Measurements from ENCODE around the gene MYMK.

MYMK gene

GRCh38 chr9:133478851-133479711, 45.7 kb downstream of the MYMK start, which contains the start of gene SLC2A6:
SLC2A6 (minus strand) TSS chr9:133479099; CDS start chr9:133479059, 40 bp downstream.
- peak; percentile 54 for DNase-seq

DNA sequence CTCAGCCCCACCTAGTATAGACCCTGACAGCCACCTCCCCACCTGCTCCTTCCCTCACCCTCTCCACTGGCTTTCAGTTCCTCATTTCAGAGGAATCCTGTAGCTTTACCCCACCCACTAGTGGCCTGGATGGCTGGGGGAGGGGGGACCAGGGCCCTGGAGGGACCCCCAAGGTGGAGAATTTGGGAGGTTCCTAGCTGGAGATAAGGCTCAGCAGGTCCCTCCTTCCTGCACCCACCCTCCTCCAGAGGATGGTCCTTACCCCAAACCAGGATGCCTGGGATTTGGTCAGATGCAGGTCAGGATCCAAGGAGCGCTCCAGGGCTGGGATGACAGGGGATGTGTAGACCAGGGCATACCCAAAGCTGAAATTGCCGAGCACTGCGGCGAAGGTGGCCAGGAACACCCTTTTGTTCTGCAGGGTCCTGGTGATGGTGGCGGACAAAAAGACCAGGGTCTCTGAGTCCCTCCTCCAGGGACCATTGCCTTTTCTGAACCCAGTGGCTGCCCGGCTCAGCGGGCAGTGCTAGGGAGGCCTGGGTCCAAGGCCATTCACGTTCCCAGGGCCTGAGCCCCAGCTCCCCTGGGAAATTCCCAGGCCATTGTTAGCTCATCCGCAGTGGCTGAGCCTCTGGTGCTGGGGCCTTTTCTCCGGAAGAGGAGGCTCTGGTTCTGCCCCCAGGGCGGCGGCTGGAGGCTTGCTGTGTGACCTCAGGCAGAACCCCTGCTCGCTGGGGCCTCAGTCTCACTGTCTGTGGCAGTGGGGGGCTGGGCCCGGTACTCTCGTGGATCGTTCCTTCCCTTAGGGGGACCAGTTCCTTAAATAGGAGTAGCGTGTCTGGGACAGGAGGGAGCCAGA, 46.5 kb downstream of the MYMK start:
- no peak for DNase-seq

DNA sequence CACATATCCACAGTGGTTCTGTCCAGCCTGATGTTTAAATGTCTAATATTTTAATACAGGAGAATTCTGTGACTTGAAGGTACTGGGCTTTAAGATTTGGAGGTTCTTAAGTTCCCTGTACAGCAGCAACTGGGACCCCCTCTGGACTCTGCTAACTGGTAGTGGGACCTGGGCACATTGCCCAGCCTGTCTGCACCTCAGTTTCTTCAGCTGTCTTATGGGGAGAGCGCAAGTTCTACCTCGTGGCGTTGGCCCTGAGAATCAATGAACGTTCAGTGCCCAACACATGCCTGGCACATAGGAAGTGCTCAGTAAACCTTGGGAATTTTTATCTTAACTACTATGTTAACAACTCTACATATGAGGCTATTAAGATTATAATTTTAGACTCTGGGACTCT, 47.3 kb downstream of the MYMK start:
- no peak for DNase-seq

GRCh38 chr9:133476941-133477340, 47.8 kb downstream of the MYMK start:
- no peak for DNase-seq

DNA sequence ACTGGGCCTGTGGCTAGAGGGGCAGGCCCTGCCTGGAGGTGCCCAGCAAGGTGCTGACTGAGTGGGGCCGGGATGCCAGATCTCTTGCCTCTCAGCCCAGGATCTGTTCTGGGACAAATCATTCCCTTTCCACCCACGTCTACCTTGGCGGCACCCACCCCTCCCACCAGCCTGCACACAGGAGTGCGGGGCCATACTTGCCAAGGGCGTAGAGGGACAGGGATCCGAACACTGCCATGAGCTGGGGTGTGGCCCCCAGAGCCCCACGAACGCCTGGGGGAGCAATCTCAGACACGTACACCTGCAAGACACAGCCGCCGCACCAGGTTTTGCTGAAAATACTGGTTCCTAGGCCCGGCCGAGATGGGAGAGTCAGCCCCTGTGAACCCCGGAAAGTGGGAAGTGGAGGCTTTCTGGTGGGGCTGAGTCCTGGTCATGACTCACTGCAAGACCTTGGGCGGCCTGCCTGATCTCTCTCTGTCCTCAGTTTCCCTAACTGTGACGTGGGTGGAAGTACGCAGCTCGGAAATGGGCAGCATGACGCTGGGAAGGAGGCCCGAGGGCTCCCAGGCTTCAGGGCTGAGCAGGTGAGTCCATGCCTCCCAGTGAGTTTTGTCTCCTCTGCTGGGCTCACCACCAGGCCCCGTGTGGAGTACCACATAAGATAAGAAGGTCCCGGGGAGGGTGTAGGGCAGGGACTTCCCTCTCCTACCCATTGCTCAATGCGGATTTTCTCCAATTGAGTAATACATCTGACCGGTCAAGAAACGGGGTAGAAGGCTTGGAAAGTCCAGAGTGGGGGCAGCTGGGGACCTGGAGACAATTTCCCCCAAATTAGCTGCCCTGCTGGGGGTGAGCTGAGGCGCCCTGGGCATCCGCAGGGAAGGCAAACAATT, 48.5 kb downstream of the MYMK start:
- no peak for DNase-seq

DNA sequence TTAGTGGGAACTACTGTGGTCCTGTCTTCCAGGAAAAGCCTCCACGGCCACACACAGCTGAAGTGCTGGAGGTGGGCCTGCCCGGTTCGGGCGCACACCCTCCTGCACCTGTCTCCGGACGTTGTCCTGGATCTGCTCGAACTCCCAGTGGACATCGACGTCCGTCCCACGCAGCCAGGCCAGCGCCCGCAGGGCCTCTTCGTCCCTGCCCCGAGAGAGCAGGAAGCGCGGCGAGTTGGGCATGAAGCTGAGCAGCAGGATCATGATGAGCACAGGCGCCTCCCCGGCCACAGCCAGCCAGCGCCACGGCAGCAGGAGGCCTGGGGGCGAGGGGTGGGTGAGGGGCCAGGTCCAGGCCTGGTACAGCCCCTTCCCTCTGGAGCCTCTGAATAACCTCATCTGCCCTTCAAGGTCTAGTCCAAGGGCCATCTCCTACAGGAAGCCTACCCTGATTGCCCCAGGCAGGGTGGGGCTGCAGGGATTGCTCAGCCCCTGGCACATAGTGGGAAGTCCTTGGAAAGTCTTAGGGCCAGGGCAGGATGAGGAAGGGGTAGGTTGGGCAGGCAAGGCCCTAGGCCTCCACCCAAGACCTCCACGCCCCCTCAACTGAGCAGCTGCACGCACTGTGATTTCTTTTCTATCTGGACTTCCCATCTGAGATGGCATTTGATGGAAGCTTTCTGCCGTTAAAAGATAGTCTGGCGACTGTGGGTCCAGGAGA, 49.3 kb downstream of the MYMK start:
- no peak for DNase-seq

GRCh38 chr9:133474853-133475252, 49.9 kb downstream of the MYMK start:
- no peak for DNase-seq

GRCh38 chr9:133474215-133474614, 50.5 kb downstream of the MYMK start:
- no peak for DNase-seq

GRCh38 chr9:133473743-133474142, 51.0 kb downstream of the MYMK start:
- DNase-seq, result no peak

GRCh38 chr9:133472753-133473378, 51.9 kb downstream of the MYMK start:
- DNase-seq, result no peak

GRCh38 chr9:133472277-133472645, 52.5 kb downstream of the MYMK start:
- no peak for DNase-seq

DNA sequence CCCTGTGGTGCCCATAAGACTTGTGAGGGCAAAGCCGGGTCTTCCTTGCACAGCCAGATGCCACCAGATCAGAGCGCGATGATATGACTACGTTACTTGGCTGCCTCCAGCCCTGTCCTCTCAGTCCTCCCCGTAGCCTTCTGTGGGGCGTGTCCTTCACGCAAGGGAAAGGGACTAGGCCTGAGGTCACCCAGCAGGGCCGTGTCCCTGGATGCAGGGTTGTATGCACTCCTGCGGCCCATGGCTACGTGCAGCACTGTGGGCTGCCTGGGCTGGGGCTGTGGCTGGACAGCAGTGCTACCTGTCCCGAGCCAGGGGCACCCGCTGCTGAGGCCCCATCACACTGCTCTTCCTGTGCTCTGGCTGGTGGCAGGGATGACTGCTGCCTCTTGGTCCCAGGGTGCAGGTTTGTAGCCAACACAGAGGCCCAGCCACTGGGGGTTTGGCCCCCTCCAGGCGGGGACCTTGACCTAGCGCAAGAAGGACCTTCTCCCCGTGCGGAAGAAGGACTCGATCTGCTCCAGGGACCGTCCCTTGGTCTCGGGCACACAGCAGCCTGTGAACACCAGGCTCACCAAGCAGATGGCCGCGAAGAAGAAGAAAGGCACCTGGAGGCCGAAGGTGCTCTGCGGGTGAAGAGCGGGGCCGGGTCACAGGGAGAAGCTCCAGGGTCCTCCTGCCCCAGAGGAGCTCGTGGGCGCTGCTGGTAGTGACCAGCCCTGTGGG, 53.0 kb downstream of the MYMK start:
- DNase-seq, result no peak

GRCh38 chr9:133470988-133471387, 53.8 kb downstream of the MYMK start:
- no peak for DNase-seq

- DNase-seq, result no peak
Observed at GRCh38 chr9:133470427-133470924, 54.3 kb downstream of the MYMK start.

GRCh38 chr9:133468777-133469421, 55.9 kb downstream of the MYMK start:
- no peak for DNase-seq

GRCh38 chr9:133468374-133468773, 56.4 kb downstream of the MYMK start:
- no peak for DNase-seq

- no peak for DNase-seq
Observed at GRCh38 chr9:133467101-133467500, 57.7 kb downstream of the MYMK start.

GRCh38 chr9:133465984-133466383, 58.8 kb downstream of the MYMK start:
- no peak for DNase-seq

GRCh38 chr9:133464638-133465037, 60.1 kb downstream of the MYMK start:
- no peak for DNase-seq
